ENCODE measurements around the gene COG2.

DNA sequence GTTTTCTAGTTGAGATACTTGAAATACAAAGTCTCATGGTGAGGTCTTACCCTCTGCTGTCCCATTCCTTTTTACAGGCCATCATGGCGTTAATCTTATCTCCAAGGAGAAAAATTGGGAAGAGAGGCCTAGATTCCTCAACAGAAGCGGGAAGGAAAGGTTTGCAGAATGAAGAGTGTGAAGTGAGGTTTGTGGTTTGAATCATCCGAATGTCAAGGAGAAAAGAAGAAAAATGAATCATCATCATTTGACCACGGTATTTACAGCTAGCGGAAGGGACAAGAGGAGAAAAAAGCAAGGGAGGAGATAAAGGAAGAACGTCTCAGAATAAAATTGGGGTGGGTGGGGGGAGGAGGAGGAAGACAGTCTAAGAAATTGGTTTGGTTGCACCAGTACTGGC lies 935 bp upstream of the COG2 start:
- TF ChIP-seq POLR2A (IDR thresholded peaks at IDR 0.05) (no peak), POLR2AphosphoS5 (IDR thresholded peaks at IDR 0.05) (no peak)
- TF ChIP-seq, protein P1, sequence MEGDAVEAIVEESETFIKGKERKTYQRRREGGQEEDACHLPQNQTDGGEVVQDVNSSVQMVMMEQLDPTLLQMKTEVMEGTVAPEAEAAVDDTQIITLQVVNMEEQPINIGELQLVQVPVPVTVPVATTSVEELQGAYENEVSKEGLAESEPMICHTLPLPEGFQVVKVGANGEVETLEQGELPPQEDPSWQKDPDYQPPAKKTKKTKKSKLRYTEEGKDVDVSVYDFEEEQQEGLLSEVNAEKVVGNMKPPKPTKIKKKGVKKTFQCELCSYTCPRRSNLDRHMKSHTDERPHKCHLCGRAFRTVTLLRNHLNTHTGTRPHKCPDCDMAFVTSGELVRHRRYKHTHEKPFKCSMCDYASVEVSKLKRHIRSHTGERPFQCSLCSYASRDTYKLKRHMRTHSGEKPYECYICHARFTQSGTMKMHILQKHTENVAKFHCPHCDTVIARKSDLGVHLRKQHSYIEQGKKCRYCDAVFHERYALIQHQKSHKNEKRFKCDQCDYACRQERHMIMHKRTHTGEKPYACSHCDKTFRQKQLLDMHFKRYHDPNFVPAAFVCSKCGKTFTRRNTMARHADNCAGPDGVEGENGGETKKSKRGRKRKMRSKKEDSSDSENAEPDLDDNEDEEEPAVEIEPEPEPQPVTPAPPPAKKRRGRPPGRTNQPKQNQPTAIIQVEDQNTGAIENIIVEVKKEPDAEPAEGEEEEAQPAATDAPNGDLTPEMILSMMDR (IDR thresholded peaks at IDR 0.05) = no peak
